ENCODE data around the gene ELP2. TPM values are rescaled to one million over a fixed set of nuclear protein-coding genes. Genes with fewer than 3 reads are reported as not detected.
A peak's percentile ranks its signal among the peaks of the same experiment; 100 is the strongest.

ELP2 gene
- total RNA-seq, 1 donor from 2014 or later, result 111 TPM

DNA sequence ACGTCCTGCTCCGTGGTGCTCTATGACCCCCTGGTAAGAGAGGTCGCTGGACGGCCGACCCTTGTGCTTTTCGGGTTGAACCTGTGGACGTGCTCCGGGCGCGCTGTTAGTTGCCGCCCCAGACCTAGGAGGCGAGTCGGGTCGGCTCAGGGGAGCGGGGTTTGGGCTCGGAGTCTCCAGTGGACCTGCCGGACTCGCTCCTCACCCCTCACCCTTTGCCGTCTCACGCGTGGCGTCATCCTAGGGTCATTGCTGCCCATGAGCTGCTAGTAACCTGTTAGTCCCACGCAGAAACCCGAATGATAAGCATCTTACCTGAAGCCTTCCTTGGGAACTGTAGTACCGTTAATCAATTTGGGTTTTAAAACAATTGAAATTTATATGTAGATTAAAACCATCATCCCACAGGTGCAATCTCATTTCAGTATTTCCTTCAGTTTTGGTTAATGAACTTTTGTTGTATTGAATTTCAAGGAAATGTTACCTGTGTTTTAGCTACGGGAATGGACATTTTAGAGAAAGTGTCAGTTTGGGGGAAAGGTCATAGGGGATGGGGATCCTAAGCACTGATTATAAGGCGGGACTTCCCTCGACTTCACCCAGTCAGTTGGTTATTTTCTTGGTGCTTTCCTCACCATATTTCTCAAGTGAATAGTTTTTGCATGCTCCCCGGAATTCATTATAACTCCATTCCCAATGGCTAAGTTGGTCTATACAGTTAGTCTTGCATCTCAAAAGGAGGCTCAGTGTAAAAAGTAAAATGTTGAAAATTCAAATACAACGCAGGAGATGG, 536 bp downstream of the ELP2 start:
- Mint-ChIP-seq H3K4me3 (peak overlapping the region; percentile 94), H3K36me3 (ENCODE audit: low read depth) (peaks cover 47% of the 10 kb centered on the region), H3K27ac (peak overlapping the region; percentile 96), H3K9me3 (peaks cover 3% of the 10 kb centered on the region), H3K27me3 (no peaks in the 10 kb centered on the region), H3K4me1 (peaks cover 47% of the 10 kb centered on the region)
- DNase-seq, result no peak
- intact Hi-C loops (cut with micrococcal nuclease), result no loop called here

DNA sequence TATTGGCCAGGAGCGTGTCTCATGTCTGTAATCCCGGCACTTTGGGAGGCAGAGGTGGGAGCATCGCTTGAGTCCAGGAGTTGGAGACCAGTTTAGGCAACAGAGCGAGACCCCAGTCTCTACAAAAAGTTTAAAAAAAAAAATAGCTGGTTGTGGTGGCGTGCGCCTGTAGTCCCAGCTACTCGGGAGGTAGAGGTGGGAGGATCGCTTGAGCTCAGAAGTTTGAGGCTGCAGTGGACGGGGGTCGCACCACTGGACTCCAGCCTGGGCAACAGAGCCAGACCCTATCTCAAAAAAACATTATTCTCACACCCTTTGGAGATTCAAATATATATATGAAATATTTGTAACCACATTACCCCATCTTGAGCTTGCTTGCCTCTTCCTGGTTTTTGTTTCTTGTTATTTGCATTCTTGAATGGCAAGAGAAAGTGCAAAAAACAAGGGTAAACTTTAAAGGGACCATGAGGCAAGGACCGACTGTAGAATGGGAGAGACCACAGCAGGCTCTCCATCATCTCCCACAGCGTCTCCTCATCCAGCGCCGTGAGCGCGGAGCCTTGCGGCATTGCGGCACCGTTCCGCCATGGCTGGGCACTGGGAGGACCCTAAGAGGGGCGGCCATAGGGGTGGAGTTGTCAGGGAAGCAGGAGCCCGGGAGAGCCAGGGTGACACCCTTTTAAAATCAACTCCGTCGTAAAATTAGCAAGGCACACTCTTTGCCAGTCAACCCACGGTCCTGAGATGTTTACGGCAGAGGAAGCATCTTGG, 1.4 kb downstream of the ELP2 start:
- Mint-ChIP-seq H3K36me3 (ENCODE audit: low read depth) (peaks cover 44% of the 10 kb centered on the region), H3K27me3 (no peaks in the 10 kb centered on the region), H3K9me3 (peaks cover 3% of the 10 kb centered on the region), H3K27ac (no peak overlapping the region), H3K4me3 (peak overlapping the region; percentile 94), H3K4me1 (peaks cover 44% of the 10 kb centered on the region)
- DNase-seq, result peak; percentile 58
- intact Hi-C loops (cut with micrococcal nuclease), result no loop called here

DNA sequence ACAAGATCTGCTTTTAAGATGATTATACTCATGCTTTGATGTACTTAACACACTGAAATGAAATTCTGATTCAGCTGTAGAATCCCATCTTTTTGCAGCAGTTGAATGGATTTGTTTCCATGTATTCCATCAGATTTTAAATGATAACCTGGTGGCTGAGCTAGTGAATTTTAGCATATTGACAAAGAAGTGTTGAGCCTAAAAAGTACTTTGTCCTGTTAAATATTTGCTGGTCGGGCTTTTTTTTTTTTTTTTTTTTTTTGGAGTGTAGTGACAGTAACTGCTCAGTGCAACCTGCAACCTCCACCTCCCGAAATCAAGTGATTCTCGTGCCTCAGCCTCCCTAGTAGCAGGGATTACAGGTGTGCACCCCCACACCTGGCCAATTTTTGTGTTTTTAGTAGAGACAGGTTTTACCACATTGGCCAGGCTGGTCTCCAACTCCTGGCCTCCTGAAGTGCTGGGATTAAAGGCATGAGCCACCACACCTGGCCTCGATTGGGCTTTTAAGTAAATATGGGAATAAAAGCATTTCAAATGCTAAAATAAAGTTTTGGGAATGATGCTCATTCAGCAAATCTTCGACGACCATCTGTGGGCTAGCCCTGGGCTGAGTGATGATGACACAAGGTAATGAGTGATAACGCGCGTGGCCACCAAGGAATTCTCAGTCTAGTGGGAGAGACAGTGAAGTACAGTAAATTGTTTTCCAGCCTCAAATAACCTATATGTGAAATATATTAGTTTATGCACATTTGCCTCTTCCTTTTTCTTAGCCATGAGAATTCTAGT, 2.2 kb downstream of the ELP2 start:
- DNase-seq, result no peak
- no peaks in the 10 kb centered on the region for H3K27me3 Mint-ChIP-seq
- H3K9me3 Mint-ChIP-seq, result peaks cover 3% of the 10 kb centered on the region
- H3K36me3 Mint-ChIP-seq (ENCODE audit: low read depth), result peaks cover 43% of the 10 kb centered on the region
- intact Hi-C loops (cut with micrococcal nuclease), result no loop called here
- peaks cover 36% of the 10 kb centered on the region for H3K4me1 Mint-ChIP-seq
- no peak overlapping the region for H3K27ac Mint-ChIP-seq
- peak overlapping the region; percentile 94 for H3K4me3 Mint-ChIP-seq

DNA sequence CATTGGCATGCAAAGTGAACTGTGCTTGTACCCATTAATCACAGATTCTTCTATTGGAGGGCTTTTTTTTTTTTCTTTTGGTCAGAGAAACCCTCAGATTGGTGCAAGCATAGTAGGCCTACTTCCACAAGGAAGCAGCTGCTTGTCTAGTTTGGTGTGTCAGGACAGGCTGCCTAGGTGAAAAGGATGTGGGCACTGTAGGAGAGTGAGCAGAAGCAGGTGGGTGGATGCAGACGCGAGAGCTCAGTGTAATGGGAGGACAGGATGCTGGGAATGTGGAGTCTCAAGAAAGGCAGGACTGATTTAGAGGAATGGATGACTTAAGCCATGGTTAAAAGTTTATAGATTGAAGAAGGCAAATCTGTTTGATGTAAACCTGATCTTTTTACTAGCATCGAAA, 3.1 kb downstream of the ELP2 start:
- H3K27me3 Mint-ChIP-seq, result no peaks in the 10 kb centered on the region
- peak overlapping the region; percentile 39 for H3K27ac Mint-ChIP-seq
- peak; percentile 58 for DNase-seq
- peaks cover 34% of the 10 kb centered on the region for H3K4me1 Mint-ChIP-seq
- intact Hi-C loops (cut with micrococcal nuclease), result no loop called here
- H3K9me3 Mint-ChIP-seq, result peaks cover 3% of the 10 kb centered on the region
- H3K4me3 Mint-ChIP-seq, result peak overlapping the region; percentile 9
- H3K36me3 Mint-ChIP-seq (ENCODE audit: low read depth), result peaks cover 48% of the 10 kb centered on the region

DNA sequence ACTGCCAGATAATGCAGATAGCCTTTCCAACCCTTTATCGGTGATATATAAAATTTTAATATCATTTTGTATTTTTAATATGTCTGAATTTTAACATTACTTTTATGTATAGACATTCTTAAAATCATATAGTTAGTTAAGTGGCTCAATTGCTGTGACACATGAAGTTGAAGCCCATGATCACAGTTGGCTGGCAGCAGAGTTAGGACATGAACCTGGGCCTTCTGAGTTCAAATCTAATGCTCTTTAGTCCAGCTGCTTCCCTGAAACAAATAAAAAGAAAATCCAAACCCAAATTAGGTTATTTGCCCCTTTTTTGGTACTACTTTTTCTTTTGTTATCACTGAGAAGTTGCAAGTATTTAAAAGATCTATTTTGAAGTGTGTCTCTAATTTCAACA, 5.6 kb downstream of the ELP2 start:
- H3K27ac Mint-ChIP-seq, result no peak overlapping the region
- no peaks in the 10 kb centered on the region for H3K27me3 Mint-ChIP-seq
- no peak overlapping the region for H3K4me3 Mint-ChIP-seq
- peaks cover 57% of the 10 kb centered on the region for H3K36me3 Mint-ChIP-seq (ENCODE audit: low read depth)
- intact Hi-C loops (cut with micrococcal nuclease), result no loop called here
- no peak for DNase-seq
- H3K4me1 Mint-ChIP-seq, result peaks cover 26% of the 10 kb centered on the region
- H3K9me3 Mint-ChIP-seq, result peaks cover 3% of the 10 kb centered on the region

DNA sequence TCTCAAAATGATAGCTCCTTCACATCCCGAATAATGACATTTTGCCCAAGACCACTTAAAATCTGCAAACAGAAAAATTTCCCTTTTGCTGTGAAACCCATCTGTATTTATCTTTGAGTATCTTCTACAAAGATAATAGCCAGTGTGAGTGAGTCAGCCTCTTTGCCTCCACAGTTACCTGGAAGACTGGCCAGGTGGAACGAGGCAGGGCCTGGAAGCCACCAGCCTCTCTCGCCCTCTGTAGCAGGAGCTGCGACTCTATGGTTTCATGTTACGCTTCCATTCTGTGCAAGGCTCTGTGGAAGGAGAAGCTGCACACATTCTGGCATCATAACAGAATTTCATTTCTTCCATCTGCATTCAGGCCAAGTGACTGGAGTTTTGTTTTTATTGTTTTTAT, 9.5 kb downstream of the ELP2 start:
- H3K4me1 Mint-ChIP-seq, result peaks cover 11% of the 10 kb centered on the region
- intact Hi-C loops (cut with micrococcal nuclease), result no loop called here
- DNase-seq, result no peak
- no peaks in the 10 kb centered on the region for H3K9me3 Mint-ChIP-seq
- no peak overlapping the region for H3K27ac Mint-ChIP-seq
- H3K36me3 Mint-ChIP-seq (ENCODE audit: low read depth), result peaks cover 61% of the 10 kb centered on the region
- H3K4me3 Mint-ChIP-seq, result no peak overlapping the region
- H3K27me3 Mint-ChIP-seq, result no peaks in the 10 kb centered on the region

DNA sequence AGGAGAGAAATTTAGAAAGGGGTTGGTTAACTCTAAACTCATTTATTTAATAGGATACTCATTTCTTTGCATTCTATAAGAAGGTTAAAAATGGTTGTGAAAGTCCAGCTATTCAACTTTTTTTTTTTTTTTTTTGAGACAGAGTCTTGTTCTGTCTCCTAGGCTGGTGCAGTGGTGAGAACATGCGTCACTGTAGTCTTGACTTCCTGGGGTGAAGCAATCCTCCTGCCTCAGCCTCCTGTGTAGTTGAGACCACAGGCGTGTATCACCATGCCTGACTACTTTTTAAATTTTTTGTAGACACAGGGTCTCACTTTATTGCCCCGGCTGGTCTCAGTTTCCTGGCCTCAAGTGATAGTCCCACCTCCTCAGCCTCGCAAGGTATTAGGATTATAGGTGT, 11.9 kb downstream of the ELP2 start:
- Mint-ChIP-seq H3K27ac (no peak overlapping the region), H3K36me3 (ENCODE audit: low read depth) (peaks cover 65% of the 10 kb centered on the region), H3K4me3 (no peak overlapping the region), H3K27me3 (no peaks in the 10 kb centered on the region), H3K9me3 (no peaks in the 10 kb centered on the region), H3K4me1 (peaks cover 7% of the 10 kb centered on the region)
- DNase-seq, result no peak
- intact Hi-C loops (cut with micrococcal nuclease), result no loop called here

DNA sequence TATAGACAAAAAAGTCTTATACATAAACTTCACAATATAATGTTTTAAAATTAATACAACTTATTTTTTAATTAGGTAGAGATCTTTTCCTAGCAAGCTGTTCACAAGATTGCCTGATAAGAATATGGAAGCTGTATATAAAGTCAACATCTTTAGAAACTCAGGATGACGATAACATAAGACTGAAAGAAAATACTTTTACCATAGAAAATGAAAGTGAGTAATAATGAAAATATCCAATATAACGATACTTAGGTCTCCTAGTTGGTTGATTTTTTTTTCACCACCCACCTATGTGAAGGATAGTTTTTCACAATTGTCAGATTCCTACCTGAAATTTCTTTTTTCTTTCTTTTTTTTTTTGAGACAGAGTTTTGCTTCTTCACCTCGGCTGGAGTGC, 13.1 kb downstream of the ELP2 start:
- Mint-ChIP-seq H3K36me3 (ENCODE audit: low read depth) (peaks cover 62% of the 10 kb centered on the region), H3K27ac (no peak overlapping the region), H3K4me3 (no peak overlapping the region), H3K27me3 (no peaks in the 10 kb centered on the region), H3K4me1 (peaks cover 7% of the 10 kb centered on the region), H3K9me3 (no peaks in the 10 kb centered on the region)
- DNase-seq, result no peak
- intact Hi-C loops (cut with micrococcal nuclease), result loop anchor here (2.0 kb wide), 1 partner anchor 14 kb away; the partner anchor contains the start of genes ELP2 and SLC39A6

DNA sequence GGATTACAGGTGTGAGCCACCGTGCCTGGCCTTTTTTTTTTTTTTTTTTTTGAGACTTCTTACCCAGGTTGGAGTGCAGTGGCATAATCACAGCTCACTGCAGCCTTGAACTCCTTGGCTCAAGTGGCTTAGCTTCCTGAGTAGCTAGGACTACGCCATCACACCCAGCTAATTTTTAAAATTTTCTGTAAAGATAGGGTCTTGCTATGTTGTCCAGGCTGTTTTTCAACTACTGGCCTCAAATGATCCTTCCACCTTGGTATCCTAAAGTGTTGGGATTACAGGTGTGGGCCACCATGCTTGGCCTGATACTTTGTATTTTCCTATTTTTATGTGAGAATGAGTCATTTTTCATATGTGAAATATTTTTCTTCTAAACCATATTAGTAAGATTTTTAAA, 13.7 kb downstream of the ELP2 start:
- no peaks in the 10 kb centered on the region for H3K9me3 Mint-ChIP-seq
- intact Hi-C loops (cut with micrococcal nuclease), result loop anchor here (2.0 kb wide), 1 partner anchor 15 kb away; the partner anchor contains the start of genes ELP2 and SLC39A6
- no peaks in the 10 kb centered on the region for H3K27me3 Mint-ChIP-seq
- H3K36me3 Mint-ChIP-seq (ENCODE audit: low read depth), result peaks cover 63% of the 10 kb centered on the region
- no peak overlapping the region for H3K27ac Mint-ChIP-seq
- no peak for DNase-seq
- peaks cover 7% of the 10 kb centered on the region for H3K4me1 Mint-ChIP-seq
- no peak overlapping the region for H3K4me3 Mint-ChIP-seq

DNA sequence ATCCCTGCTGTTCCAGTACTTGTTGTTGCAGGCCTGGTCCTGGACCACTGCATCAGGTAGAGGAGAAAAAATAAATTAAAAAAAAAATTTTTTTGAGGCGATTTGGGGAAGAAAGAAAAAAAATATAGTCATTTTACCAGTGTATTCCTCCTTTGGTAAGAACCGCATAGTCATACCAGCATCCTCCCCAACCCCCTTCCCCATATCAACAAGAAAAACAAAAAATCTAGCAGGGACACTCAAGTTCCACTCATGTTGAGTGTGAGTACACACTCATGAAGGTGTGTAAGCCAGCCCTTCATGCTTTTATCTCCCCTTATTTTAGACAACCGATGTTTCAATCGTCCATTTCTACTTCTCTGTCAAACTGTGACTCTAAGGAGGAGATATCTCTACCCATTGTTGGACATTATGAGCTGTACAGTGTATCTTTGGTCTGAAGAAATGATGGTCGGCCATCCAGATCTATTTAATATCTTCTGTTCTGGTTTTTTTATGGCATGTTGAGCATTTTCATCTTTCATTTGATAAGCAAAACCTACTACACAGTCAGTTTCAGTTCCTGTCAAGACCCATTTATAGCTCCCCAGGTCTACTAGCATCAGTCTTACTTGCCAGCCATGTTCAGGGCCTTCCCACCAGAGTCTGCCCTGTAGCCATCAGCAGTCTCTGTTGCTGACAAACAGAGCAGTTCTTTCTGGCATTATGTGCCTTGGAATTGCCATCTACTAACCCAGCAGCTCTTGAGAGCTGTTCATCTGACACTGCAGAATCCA, 20.0 kb downstream of the ELP2 start:
- H3K4me1 Mint-ChIP-seq, result peaks cover 4% of the 10 kb centered on the region
- no peak overlapping the region for H3K27ac Mint-ChIP-seq
- H3K36me3 Mint-ChIP-seq (ENCODE audit: low read depth), result peaks cover 64% of the 10 kb centered on the region

DNA sequence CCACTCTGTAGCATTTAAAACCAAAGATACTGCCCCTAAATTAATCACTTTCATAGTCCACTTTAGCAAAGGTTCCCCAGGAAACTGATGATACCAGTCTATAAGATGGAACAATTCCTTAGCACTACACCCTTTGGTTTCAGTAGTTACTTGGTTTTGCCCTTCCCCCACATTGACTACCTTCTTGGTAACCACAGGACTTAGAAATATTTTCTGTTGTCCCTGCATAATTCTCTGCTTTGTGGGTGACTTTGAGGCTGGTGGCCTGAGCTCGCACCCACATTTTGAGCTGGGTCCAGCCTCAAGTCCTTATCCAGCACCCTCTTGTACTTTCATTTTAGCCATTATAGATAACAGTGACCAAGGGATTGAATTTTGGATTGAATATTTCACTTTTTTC, 23.1 kb downstream of the ELP2 start:
- intact Hi-C loops (cut with micrococcal nuclease), result no loop called here
- H3K27me3 Mint-ChIP-seq, result no peaks in the 10 kb centered on the region
- H3K36me3 Mint-ChIP-seq (ENCODE audit: low read depth), result peaks cover 66% of the 10 kb centered on the region
- no peak for DNase-seq
- no peak overlapping the region for H3K4me3 Mint-ChIP-seq
- no peaks in the 10 kb centered on the region for H3K9me3 Mint-ChIP-seq
- no peak overlapping the region for H3K27ac Mint-ChIP-seq
- peaks cover 10% of the 10 kb centered on the region for H3K4me1 Mint-ChIP-seq

More for the DNA sequence above, 20.0 kb downstream of the ELP2 start:
- intact Hi-C loops (cut with micrococcal nuclease), result no loop called here
- no peak for DNase-seq
- no peak overlapping the region for H3K4me3 Mint-ChIP-seq
- no peaks in the 10 kb centered on the region for H3K9me3 Mint-ChIP-seq
- no peaks in the 10 kb centered on the region for H3K27me3 Mint-ChIP-seq

DNA sequence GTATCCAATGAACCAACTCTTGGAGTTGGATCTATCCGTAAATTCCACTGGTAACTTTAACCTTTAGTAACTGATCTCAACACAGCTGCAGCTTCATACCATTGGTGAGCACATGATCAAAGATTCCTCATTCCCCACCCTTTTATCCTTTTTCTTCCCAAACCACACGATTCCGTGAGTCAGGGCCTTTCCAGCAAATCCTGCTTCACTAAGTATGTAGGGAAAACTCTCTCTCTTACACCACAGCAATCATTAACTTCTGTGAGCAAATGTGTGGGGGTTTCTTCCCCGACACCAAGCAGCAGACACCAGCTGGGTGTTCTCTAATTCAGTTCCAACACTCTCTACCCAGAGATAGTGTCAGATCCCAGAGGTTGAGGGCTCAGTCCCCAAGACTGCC, 23.5 kb downstream of the ELP2 start:
- Mint-ChIP-seq H3K9me3 (no peaks in the 10 kb centered on the region), H3K36me3 (ENCODE audit: low read depth) (peaks cover 64% of the 10 kb centered on the region), H3K4me3 (no peak overlapping the region), H3K4me1 (peaks cover 12% of the 10 kb centered on the region), H3K27ac (no peak overlapping the region), H3K27me3 (no peaks in the 10 kb centered on the region)
- no peak for DNase-seq
- intact Hi-C loops (cut with micrococcal nuclease), result no loop called here

DNA sequence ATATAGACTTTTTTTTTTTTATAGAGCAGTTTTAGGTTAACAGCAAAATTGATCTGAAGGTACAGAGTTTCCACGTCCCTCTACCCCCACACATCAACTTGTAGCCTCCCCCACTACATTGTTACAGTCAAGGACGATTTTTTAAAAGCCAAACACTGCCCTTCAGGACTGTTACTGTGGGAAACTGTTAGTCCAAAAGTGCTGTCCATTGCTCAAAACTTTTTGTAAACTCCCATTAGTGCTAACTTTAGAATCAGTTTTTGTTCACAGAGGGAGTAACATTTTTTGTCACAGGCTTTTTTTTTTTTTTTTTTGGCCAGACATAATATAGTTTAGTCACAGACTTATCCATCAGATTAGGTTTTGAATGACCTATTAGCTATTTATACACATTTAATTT, 24.1 kb downstream of the ELP2 start:
- H3K36me3 Mint-ChIP-seq (ENCODE audit: low read depth), result peaks cover 65% of the 10 kb centered on the region
- no peaks in the 10 kb centered on the region for H3K27me3 Mint-ChIP-seq
- no peak overlapping the region for H3K4me3 Mint-ChIP-seq
- intact Hi-C loops (cut with micrococcal nuclease), result no loop called here
- no peaks in the 10 kb centered on the region for H3K9me3 Mint-ChIP-seq
- no peak for DNase-seq
- no peak overlapping the region for H3K27ac Mint-ChIP-seq
- peaks cover 12% of the 10 kb centered on the region for H3K4me1 Mint-ChIP-seq
